ENCODE data around the gene MYOG. TPM values are rescaled to one million over a fixed set of nuclear protein-coding genes. Genes with fewer than 3 reads are reported as not detected.
A peak's percentile ranks its signal among the peaks of the same experiment; 100 is the strongest.

Gene MYOG
- total RNA-seq, 1 donor from 2014 or later = not detected

DNA sequence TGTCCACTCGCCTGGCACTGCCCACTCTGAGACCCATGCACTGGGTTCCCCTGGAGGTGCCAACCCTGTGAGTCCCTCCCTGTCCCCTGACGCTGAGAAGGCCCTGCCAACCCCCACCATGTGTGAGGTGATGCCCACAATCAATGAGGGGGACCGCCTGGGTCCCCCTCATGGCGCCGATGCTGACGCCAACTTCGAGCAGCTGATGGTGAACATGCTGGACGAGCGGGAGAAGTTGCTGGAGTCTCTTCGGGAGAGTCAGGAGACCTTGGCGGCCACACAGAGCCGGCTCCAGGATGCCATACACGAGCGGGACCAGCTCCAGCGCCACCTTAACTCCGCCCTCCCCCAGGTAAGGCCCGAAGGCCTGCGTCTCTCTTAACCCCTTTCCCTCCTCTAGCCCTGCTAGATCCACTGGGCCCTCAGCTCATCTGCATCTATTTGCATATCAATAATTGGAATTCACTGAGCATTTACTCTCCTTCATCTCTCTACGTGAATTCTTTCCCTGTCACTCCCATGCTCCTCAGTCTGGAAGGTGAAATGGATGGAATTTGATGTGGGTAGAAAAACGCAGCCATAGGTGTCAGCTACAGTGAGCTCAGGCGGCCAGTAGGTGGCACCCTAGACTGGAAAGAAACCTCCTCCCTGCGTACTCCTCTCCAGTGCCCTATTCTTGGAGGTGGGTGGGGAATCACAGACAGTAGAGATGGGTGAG is 46.8 kb downstream of the MYOG start:
- peaks cover 4% of the 10 kb centered on the region for H3K36me3 ChIP-seq (ENCODE audit: control insufficient read depth, insufficient read depth, low read length)
- H3K27me3 ChIP-seq (ENCODE audit: control insufficient read depth, insufficient read depth, low read length) = no peaks in the 10 kb centered on the region
- peak; percentile 36 for FAIRE-seq
- TF ChIP-seq, protein P1, sequence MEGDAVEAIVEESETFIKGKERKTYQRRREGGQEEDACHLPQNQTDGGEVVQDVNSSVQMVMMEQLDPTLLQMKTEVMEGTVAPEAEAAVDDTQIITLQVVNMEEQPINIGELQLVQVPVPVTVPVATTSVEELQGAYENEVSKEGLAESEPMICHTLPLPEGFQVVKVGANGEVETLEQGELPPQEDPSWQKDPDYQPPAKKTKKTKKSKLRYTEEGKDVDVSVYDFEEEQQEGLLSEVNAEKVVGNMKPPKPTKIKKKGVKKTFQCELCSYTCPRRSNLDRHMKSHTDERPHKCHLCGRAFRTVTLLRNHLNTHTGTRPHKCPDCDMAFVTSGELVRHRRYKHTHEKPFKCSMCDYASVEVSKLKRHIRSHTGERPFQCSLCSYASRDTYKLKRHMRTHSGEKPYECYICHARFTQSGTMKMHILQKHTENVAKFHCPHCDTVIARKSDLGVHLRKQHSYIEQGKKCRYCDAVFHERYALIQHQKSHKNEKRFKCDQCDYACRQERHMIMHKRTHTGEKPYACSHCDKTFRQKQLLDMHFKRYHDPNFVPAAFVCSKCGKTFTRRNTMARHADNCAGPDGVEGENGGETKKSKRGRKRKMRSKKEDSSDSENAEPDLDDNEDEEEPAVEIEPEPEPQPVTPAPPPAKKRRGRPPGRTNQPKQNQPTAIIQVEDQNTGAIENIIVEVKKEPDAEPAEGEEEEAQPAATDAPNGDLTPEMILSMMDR (IDR thresholded peaks at IDR 0.05; ENCODE audit: insufficient read depth, low read length, severe bottlenecking) = peak; percentile 87
- DNase-seq (ENCODE audit: low read depth) = peak; percentile 48
- no peak overlapping the region for H3K4me3 ChIP-seq (ENCODE audit: low read depth, low read length)

DNA sequence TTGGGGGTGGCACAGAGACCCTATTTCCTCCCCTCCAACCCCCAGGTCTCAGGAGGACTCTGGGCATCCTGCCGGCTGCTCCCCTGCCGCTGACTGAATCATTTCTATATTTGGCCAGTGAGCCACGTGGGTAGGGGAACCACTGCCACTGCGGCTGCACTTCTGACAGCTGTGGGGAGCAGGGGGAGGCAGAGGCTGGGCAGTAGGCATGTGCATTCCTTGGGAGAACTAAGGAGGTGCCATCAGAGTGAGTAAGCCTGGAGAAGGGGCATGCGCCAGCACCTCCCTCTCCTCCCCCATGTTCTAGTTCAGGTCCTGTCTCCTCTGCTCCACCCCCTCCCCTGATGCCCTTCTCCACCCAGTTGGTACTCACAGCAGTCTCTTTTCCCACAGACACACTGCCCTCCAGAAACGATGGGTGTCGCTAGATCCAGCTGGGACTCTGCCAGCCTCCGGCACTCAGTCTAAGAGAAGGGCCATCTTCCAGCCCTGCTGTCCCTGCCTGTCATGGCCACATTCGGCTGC is 47.5 kb downstream of the MYOG start:
- H3K4me3 ChIP-seq (ENCODE audit: low read depth, low read length) = no peak overlapping the region
- no peaks in the 10 kb centered on the region for H3K27me3 ChIP-seq (ENCODE audit: control insufficient read depth, insufficient read depth, low read length)
- TF ChIP-seq, protein P1 (IDR thresholded peaks at IDR 0.05; ENCODE audit: insufficient read depth, low read length, severe bottlenecking) = no peak
- FAIRE-seq (no peak), DNase-seq (ENCODE audit: low read depth) (peak; percentile 87)
- H3K36me3 ChIP-seq (ENCODE audit: control insufficient read depth, insufficient read depth, low read length) = peaks cover 2% of the 10 kb centered on the region

DNA sequence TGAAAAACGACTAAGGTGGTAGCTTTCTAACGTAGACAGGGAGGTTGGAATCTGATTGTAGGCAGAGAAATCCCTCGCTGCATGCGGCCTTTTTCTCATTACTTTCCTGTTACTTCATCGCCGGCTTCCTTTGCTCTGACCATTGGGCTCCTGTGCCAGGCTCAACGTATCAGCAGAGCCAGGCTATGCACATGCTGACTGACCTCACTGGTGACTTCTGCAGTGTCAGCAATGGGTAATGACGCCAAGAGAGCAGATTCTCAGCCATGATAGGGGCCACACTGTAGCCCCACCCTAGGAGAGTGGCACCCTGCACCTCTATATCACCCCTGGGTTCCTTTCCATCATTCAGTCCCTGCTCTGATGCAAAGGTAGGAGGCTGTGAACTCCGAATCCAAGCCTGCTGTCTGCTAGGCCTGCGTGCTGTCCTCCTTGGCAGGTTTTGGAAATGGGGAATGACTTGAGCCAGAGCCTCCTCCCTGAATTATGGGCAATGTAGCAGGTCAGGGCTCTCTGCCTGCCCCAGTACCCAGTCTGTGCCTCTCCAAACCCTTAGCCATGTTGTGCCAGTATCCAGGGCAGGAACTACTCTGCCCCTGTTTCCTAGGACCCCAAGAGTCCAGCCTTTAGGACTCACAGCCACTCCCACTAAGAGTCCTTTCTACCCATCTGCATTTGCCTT is 48.2 kb downstream of the MYOG start:
- TF ChIP-seq, protein P1 (IDR thresholded peaks at IDR 0.05; ENCODE audit: insufficient read depth, low read length, severe bottlenecking) = no peak
- FAIRE-seq = no peak

DNA sequence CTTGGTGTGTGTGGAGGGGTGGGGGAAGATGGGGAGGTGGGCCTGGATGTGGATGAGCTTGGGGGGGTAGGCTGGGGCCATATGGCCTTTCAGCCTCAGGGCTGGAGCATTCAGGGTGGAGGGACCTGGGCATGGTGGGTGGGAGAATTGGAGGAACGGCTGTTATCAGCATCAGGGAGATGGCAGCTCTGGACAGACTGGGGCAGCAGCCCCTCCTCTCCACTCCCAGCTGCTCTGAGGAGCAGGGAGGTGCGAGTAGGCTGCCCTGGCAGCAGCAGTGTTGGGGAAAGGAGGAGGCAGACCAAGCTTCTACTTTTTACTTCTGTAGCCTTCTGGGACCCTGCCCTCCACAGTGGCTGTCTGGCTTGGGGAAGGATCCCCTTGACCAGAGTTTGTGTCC is 49.3 kb downstream of the MYOG start:
- DNase-seq (ENCODE audit: low read depth) (no peak), FAIRE-seq (no peak)
- TF ChIP-seq, protein P1 (IDR thresholded peaks at IDR 0.05; ENCODE audit: insufficient read depth, low read length, severe bottlenecking) = no peak
- Histone ChIP-seq H3K36me3 (ENCODE audit: control insufficient read depth, insufficient read depth, low read length) (no peaks in the 10 kb centered on the region), H3K27me3 (ENCODE audit: control insufficient read depth, insufficient read depth, low read length) (no peaks in the 10 kb centered on the region), H3K4me3 (ENCODE audit: low read depth, low read length) (no peak overlapping the region)

More for the DNA sequence above, 48.2 kb downstream of the MYOG start:
- Histone ChIP-seq H3K36me3 (ENCODE audit: control insufficient read depth, insufficient read depth, low read length) (no peaks in the 10 kb centered on the region), H3K4me3 (ENCODE audit: low read depth, low read length) (no peak overlapping the region), H3K27me3 (ENCODE audit: control insufficient read depth, insufficient read depth, low read length) (no peaks in the 10 kb centered on the region)
- DNase-seq (ENCODE audit: low read depth) = no peak

- FAIRE-seq = no peak
- no peaks in the 10 kb centered on the region for H3K36me3 ChIP-seq (ENCODE audit: control insufficient read depth, insufficient read depth, low read length)
- no peak overlapping the region for H3K4me3 ChIP-seq (ENCODE audit: low read depth, low read length)
- no peaks in the 10 kb centered on the region for H3K27me3 ChIP-seq (ENCODE audit: control insufficient read depth, insufficient read depth, low read length)
- no peak for DNase-seq (ENCODE audit: low read depth)
- TF ChIP-seq, protein P1 (IDR thresholded peaks at IDR 0.05; ENCODE audit: insufficient read depth, low read length, severe bottlenecking) = no peak
These were observed 49.7 kb downstream of the MYOG start for GRCh38 chr1:203036135-203036534.
